Caco-2 (cell line): ENCODE data around the gene ZDHHC7. TPM values are rescaled to one million over a fixed set of nuclear protein-coding genes. Genes with fewer than 3 reads are reported as not detected.

ENCODE experiments used
- BruUV-seq: library from RNA; stranded (reverse); fragments of 400-500 nt; replicated peaks from 2 replicates; lab custom pipeline; 2021; lab: Mats Ljungman, UMichigan
- CTCF ChIA-PET: fragments of 300-600 bp; sonication (Branson Sonifier 250); formaldehyde crosslinking; loops from one replicate; lab custom pipeline; 2022; ENCODE audit warnings: antibody characterized with exemption; lab: Charles Lee
- POLR2A ChIA-PET: fragments of 300-600 bp; sonication (Branson Sonifier 250); formaldehyde crosslinking; loops from one replicate; lab custom pipeline; 2022; ENCODE audit warnings: antibody characterized with exemption; lab: Charles Lee
- DNase-seq, 2 experiments: peaks; one replicate each; pipeline versions ENCODE4 v3.0.0 to v3.0.0-alpha.2; 2020 to 2022
- H3K27me3 ChIP-seq: replicated peaks from 2 replicates; pipeline ENCODE4 v1.6.0; 2011; ENCODE audit warnings: low read length; ENCODE audit not compliant: control insufficient read depth, insufficient read depth
- H3K36me3 ChIP-seq: 2 replicates; pipeline ENCODE4 v1.5.1; 2011; ENCODE audit warnings: low read length; ENCODE audit not compliant: control insufficient read depth, insufficient read depth
- H3K4me1 ChIP-seq: fragments of 250-450 bp; sonication (Bioruptor Pico); 2 replicates; pipeline ENCODE4 v1.5.1; 2020; ENCODE audit warnings: mild to moderate bottlenecking
- H3K4me3 ChIP-seq: 2 replicates; pipeline ENCODE4 v1.5.1; 2011; ENCODE audit warnings: low read depth, mild to moderate bottlenecking, control low read depth, low read length
- H3K9me3 ChIP-seq: fragments of 250-450 bp; sonication (Bioruptor Pico); 2 replicates; pipeline ENCODE4 v1.5.1; 2020; ENCODE audit warnings: mild to moderate bottlenecking, moderate library complexity
- H3K27ac Mint-ChIP-seq: one replicate; pipeline ENCODE4 v1.8.0; 2022; ENCODE audit warnings: mixed read lengths; ENCODE audit not compliant: unreplicated experiment
- H3K27me3 Mint-ChIP-seq: one replicate; pipeline ENCODE4 v1.8.0; 2022; ENCODE audit warnings: mixed read lengths; ENCODE audit not compliant: insufficient read depth, unreplicated experiment
- H3K36me3 Mint-ChIP-seq: one replicate; pipeline ENCODE4 v1.8.0; 2022; ENCODE audit warnings: mild to moderate bottlenecking, mixed read lengths; ENCODE audit not compliant: insufficient read depth, unreplicated experiment
- H3K4me1 Mint-ChIP-seq: one replicate; pipeline ENCODE4 v1.8.0; 2022; ENCODE audit warnings: low read depth, mixed read lengths; ENCODE audit not compliant: unreplicated experiment
- H3K4me3 Mint-ChIP-seq: one replicate; pipeline ENCODE4 v1.8.0; 2022; ENCODE audit warnings: mild to moderate bottlenecking, moderate library complexity, mixed read lengths; ENCODE audit not compliant: unreplicated experiment
- H3K9me3 Mint-ChIP-seq: one replicate; pipeline ENCODE4 v1.8.0; 2022; ENCODE audit warnings: mixed read lengths; ENCODE audit not compliant: unreplicated experiment
- CTCF ChIP-seq, 2 experiments: fragments of 200-600 bp in 1 of 2; IDR thresholded peaks; 1 replicate in 1 of 2; 2 replicates in 1 of 2; pipeline versions ENCODE4 v1.5.1 to v1.8.0; 2011 to 2022; ENCODE audit warnings: antibody characterized with exemption in 1 of 2, control low read depth in 1 of 2, inconsistent platforms in 1 of 2, low read depth in 1 of 2, low read length in 1 of 2, mild to moderate bottlenecking in 1 of 2, moderate library complexity in 1 of 2; ENCODE audit not compliant: insufficient read depth in 1 of 2, severe bottlenecking in 1 of 2, unreplicated experiment in 1 of 2
- intact Hi-C: fragments of 100-400 bp; cut with micrococcal nuclease; formaldehyde crosslinking; loops from one replicate; pipeline ENCODE4 v1.10.0; 2022; ENCODE audit not compliant: unreplicated experiment
- total RNA-seq: library from RNA; stranded (reverse); gene quantifications from 2 replicates; pipeline ENCODE4 v1.2.3, GENCODE V29; 2022

Gene ZDHHC7
- total RNA-seq, 1 experiment from 2014 or later = 85.7 TPM

DNA sequence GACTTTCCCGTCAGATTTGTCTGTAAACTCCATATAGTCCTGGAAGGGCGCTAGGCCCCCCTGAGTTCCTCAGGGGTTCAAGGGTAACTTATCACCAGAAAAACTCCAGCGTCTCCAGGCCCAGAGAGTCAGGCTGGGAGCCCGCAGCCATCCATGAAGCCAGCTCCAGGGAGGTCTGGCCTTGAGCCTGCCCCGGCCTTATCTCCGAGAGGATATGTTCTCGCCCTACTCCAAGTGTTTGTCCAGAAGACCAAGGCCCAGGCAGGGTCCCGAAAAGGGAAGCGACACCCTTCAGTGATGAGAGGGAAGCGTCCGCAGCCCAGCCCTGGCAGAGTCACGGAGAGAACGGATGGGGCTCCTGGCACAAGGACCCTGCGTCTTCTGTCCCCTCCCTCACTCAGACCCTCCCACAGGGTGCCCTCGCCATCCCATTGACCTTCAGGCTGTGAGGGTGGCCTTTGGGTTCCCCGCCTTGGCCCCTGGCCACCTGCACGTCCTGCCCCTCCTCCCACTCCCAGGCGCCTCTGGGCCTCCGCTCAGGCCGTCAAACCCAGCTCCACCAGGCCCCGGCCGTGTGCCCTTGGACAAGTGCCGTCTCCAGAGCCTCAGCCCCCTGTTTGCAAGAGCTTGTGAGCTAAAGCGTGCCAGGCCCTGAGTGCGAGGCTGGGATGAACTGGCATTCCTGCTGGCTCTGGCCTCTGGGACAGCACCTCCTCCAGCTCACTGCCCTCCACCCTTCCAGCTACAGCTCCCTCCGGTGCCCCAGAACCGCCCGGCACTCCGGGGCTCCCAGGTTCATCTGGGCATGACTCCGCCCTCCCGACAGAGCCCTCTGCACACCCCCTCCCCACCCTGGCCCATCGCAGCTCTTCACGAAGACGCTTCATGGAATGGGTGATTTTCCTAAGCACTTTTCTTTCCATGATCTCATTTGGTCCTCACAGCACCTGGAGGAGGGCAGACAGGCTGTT, 83.4 kb downstream of the ZDHHC7 start:
- ChIA-PET CTCF (no interaction called here), POLR2A (no interaction called here)
- H3K27ac Mint-ChIP-seq = no peak overlapping the region
- H3K4me3 Mint-ChIP-seq = no peak overlapping the region
- no peaks in the 10 kb centered on the region for H3K9me3 Mint-ChIP-seq
- H3K27me3 ChIP-seq = no peaks in the 10 kb centered on the region
- H3K9me3 ChIP-seq = no peaks in the 10 kb centered on the region; the same call in 1 of the 2 replicates
- no peaks in the 10 kb centered on the region for H3K36me3 Mint-ChIP-seq
- H3K4me3 ChIP-seq = no peak overlapping the region
- H3K27me3 Mint-ChIP-seq = no peaks in the 10 kb centered on the region
- peaks cover 16% of the 10 kb centered on the region for H3K4me1 ChIP-seq
- no TSS peak for BruUV-seq
- no peak for DNase-seq
- intact Hi-C loops = no loop called here
- H3K4me1 Mint-ChIP-seq = peaks cover 8% of the 10 kb centered on the region
- no peaks in the 10 kb centered on the region for H3K36me3 ChIP-seq
- no peak for TF ChIP-seq CTCF (IDR thresholded peaks at IDR 0.05; ENCODE audit: insufficient read depth in 1 of 2, low read depth in 1 of 2, low read length in 1 of 2, severe bottlenecking in 1 of 2, unreplicated experiment in 1 of 2)

- H3K27ac Mint-ChIP-seq = no peak overlapping the region
- no peak overlapping the region for H3K4me3 ChIP-seq
- no peaks in the 10 kb centered on the region; the same call in 1 of the 2 replicates for H3K9me3 ChIP-seq
- intact Hi-C loops = no loop called here
- H3K4me3 Mint-ChIP-seq = no peak overlapping the region
- no peaks in the 10 kb centered on the region for H3K36me3 Mint-ChIP-seq
- ChIA-PET CTCF (interaction anchor here (1.0 to 3.0 kb wide), 6 partner anchors 26 to 107 kb away, joined by 5 to 27 read pairs (median 8); partner anchors contain the start of gene CRISPLD2), POLR2A (interaction anchor here (0.6 kb wide), 1 partner anchor 26 kb away, joined by 3 read pairs; no protein-coding TSS in a partner anchor)
- BruUV-seq = no TSS peak
- H3K4me1 ChIP-seq = peaks cover 16% of the 10 kb centered on the region
- no peaks in the 10 kb centered on the region for H3K27me3 Mint-ChIP-seq
- no peaks in the 10 kb centered on the region for H3K36me3 ChIP-seq
- H3K9me3 Mint-ChIP-seq = no peaks in the 10 kb centered on the region
- peaks cover 8% of the 10 kb centered on the region for H3K4me1 Mint-ChIP-seq
- H3K27me3 ChIP-seq = no peaks in the 10 kb centered on the region
- DNase-seq = no peak
- no peak for TF ChIP-seq CTCF (IDR thresholded peaks at IDR 0.05; ENCODE audit: insufficient read depth in 1 of 2, low read depth in 1 of 2, low read length in 1 of 2, severe bottlenecking in 1 of 2, unreplicated experiment in 1 of 2)
Observed at GRCh38 chr16:84926462-84926861, 84.9 kb downstream of the ZDHHC7 start.

GRCh38 chr16:84925773-84926372, 85.5 kb downstream of the ZDHHC7 start:
- Histone ChIP-seq H3K36me3 (no peaks in the 10 kb centered on the region), H3K27me3 (no peaks in the 10 kb centered on the region), H3K4me3 (no peak overlapping the region), H3K9me3 (no peaks in the 10 kb centered on the region), H3K4me1 (peaks cover 16% of the 10 kb centered on the region)
- ChIA-PET CTCF (interaction anchor here (1.0 to 3.0 kb wide), 10 partner anchors 13 to 161 kb away, joined by 4 to 27 read pairs (median 6); partner anchors contain the start of gene CRISPLD2), POLR2A (interaction anchor here (0.6 kb wide), 1 partner anchor 26 kb away, joined by 3 read pairs; no protein-coding TSS in a partner anchor)
- no peak overlapping the region for H3K4me3 Mint-ChIP-seq
- H3K27ac Mint-ChIP-seq = no peak overlapping the region
- H3K4me1 Mint-ChIP-seq = peaks cover 8% of the 10 kb centered on the region
- intact Hi-C loops = loop anchor here (1.0 kb wide), 3 partner anchors 26 to 160 kb away; no protein-coding TSS in a partner anchor
- no peak for TF ChIP-seq CTCF (IDR thresholded peaks at IDR 0.05; ENCODE audit: insufficient read depth in 1 of 2, low read depth in 1 of 2, low read length in 1 of 2, severe bottlenecking in 1 of 2, unreplicated experiment in 1 of 2)
- no peaks in the 10 kb centered on the region for H3K27me3 Mint-ChIP-seq
- DNase-seq = no peak
- H3K36me3 Mint-ChIP-seq = no peaks in the 10 kb centered on the region
- no TSS peak for BruUV-seq
- no peaks in the 10 kb centered on the region for H3K9me3 Mint-ChIP-seq
